Keratinocyte (primary cell): ENCODE measurements around the gene CCDC92B. TPM values are rescaled to one million over a fixed set of nuclear protein-coding genes. Genes with fewer than 3 reads are reported as not detected.

Source experiments
- DNase-seq: peaks from one replicate; pipeline ENCODE4 v3.0.0-alpha.2; 2011; ENCODE audit warnings: low read depth, missing footprints, low spot score
- FAIRE-seq: peaks from 2 replicates; lab custom pipeline; 2011; peaks lifted over from hg19 to GRCh38; lab: Jason Lieb, UNC
- H2AFZ ChIP-seq: 2 replicates; pipeline ENCODE4 v1.6.0; 2012; ENCODE audit warnings: low read length, control low read depth, inconsistent platforms; ENCODE audit not compliant: control insufficient read depth
- H3K27ac ChIP-seq: 2 replicates; pipeline ENCODE4 v1.5.1; 2011; ENCODE audit warnings: low read length; ENCODE audit not compliant: control insufficient read depth, insufficient read depth
- H3K27me3 ChIP-seq: 3 replicates; pipeline ENCODE4 v1.6.0; 2011; ENCODE audit warnings: low read length; ENCODE audit not compliant: control insufficient read depth, insufficient read depth; ENCODE audit errors: extremely low read depth
- H3K36me3 ChIP-seq, 2 experiments: 2 replicates in 1 of 2; 3 replicates in 1 of 2; pipeline ENCODE4 v1.5.1; 2011; ENCODE audit warnings: low read length in 2 of 2, mild to moderate bottlenecking in 1 of 2; ENCODE audit not compliant: control insufficient read depth in 2 of 2, insufficient read depth in 2 of 2; ENCODE audit errors: extremely low read depth in 1 of 2
- H3K4me1 ChIP-seq: 3 replicates; pipeline ENCODE4 v1.5.1; 2011; ENCODE audit warnings: low read length; ENCODE audit not compliant: control insufficient read depth, insufficient read depth; ENCODE audit errors: extremely low read depth
- H3K4me2 ChIP-seq: 3 replicates; pipeline ENCODE4 v1.6.0; 2011; ENCODE audit warnings: low read depth, low read length; ENCODE audit not compliant: control insufficient read depth, insufficient read depth; ENCODE audit errors: extremely low read depth
- H3K4me3 ChIP-seq, 3 experiments: fragments of 200-600 bp in 1 of 3; sonication (generic) in 1 of 3; 2 replicates in 2 of 3; 3 replicates in 1 of 3; pipeline ENCODE4 v1.5.1; 2011 to 2016; ENCODE audit warnings: low read length in 3 of 3, mild to moderate bottlenecking in 3 of 3, control low read depth in 2 of 3, inconsistent platforms in 1 of 3, low read depth in 1 of 3, mixed read lengths in 1 of 3, mixed run types in 1 of 3, moderate library complexity in 1 of 3; ENCODE audit not compliant: control insufficient read depth in 2 of 3, insufficient read depth in 2 of 3; ENCODE audit errors: extremely low read depth in 1 of 3
- H3K79me2 ChIP-seq: 2 replicates; pipeline ENCODE4 v1.6.0; 2012; ENCODE audit warnings: low read length; ENCODE audit not compliant: control insufficient read depth, insufficient read depth
- H3K9ac ChIP-seq: 3 replicates; pipeline ENCODE4 v1.6.0; 2011; ENCODE audit warnings: low read length; ENCODE audit not compliant: control insufficient read depth, insufficient read depth; ENCODE audit errors: extremely low read depth
- H3K9me1 ChIP-seq: 3 replicates; pipeline ENCODE4 v1.6.0; 2011; ENCODE audit warnings: low read length; ENCODE audit not compliant: control insufficient read depth, insufficient read depth; ENCODE audit errors: extremely low read depth
- H3K9me3 ChIP-seq: 2 replicates; pipeline ENCODE4 v1.5.1; 2012; ENCODE audit warnings: low read depth, low read length; ENCODE audit not compliant: control insufficient read depth
- H4K20me1 ChIP-seq: 3 replicates; pipeline ENCODE4 v1.6.0; 2011; ENCODE audit warnings: low read length; ENCODE audit not compliant: control insufficient read depth, insufficient read depth; ENCODE audit errors: extremely low read depth
- EZH2 ChIP-seq: IDR thresholded peaks from one replicate; pipeline ENCODE4 v1.6.1; 2012; ENCODE audit warnings: inconsistent platforms, mild to moderate bottlenecking, low read length, moderate library complexity
- dilution Hi-C: fragments of 300-500 bp; cut with MboI; formaldehyde crosslinking; loops from one replicate; pipeline ENCODE4 v1.7.0; 2020; ENCODE audit warnings: low sequenced_read_pairs; ENCODE audit not compliant: extremely low pct_ligation_motif_present
- polyA plus RNA-seq, 5 experiments: library from polyadenylated mRNA; depleted of rRNA in 3 of 5; stranded (reverse) in 3 of 5; stranded (forward) in 1 of 5; unstranded in 1 of 5; fragments of >200 nt; gene quantifications; 1 replicate in 1 of 5; 2 replicates in 3 of 5; 3 replicates in 1 of 5; pipeline versions ENCODE4 v1.2.1 to v1.2.3, GENCODE V29; 2011 to 2012; ENCODE audit warnings: missing spikeins in 2 of 5, low read depth in 1 of 5, low replicate concordance in 1 of 5
- TF ChIP-seq, protein P1 (sequence below), 3 experiments: IDR thresholded peaks in 1 of 3; conservative IDR thresholded peaks in 1 of 3; optimal IDR thresholded peaks in 1 of 3; 2 replicates in 2 of 3; 3 replicates in 1 of 3; pipeline versions ENCODE3 to v1.5.1; 2011; ENCODE audit warnings: low read length in 3 of 3, mild to moderate bottlenecking in 3 of 3, moderate library complexity in 2 of 3, control low read depth in 1 of 3, inconsistent platforms in 1 of 3; ENCODE audit not compliant: insufficient read depth in 2 of 3; ENCODE audit errors: extremely low read depth in 1 of 3

CCDC92B gene
- polyA plus RNA-seq, 1 donor (not counting 4 experiments of a cell fraction or from before 2014, with no cell fraction given): not detected

- Histone ChIP-seq H3K9ac (no peak overlapping the region), H3K9me1 (no peaks in the 10 kb centered on the region), H2AFZ (no peak overlapping the region), H3K4me1 (no peaks in the 10 kb centered on the region), H3K36me3 (no peaks in the 10 kb centered on the region), H4K20me1 (no peaks in the 10 kb centered on the region), H3K4me3 (no peak overlapping the region), H3K27me3 (peaks cover 36% of the 10 kb centered on the region), H3K9me3 (no peaks in the 10 kb centered on the region), H3K4me2 (no peak overlapping the region), H3K79me2 (no peaks in the 10 kb centered on the region), H3K27ac (no peak overlapping the region)
- dilution Hi-C loops: no loop called here
- TF ChIP-seq EZH2: no peak
- TF ChIP-seq, protein P1, sequence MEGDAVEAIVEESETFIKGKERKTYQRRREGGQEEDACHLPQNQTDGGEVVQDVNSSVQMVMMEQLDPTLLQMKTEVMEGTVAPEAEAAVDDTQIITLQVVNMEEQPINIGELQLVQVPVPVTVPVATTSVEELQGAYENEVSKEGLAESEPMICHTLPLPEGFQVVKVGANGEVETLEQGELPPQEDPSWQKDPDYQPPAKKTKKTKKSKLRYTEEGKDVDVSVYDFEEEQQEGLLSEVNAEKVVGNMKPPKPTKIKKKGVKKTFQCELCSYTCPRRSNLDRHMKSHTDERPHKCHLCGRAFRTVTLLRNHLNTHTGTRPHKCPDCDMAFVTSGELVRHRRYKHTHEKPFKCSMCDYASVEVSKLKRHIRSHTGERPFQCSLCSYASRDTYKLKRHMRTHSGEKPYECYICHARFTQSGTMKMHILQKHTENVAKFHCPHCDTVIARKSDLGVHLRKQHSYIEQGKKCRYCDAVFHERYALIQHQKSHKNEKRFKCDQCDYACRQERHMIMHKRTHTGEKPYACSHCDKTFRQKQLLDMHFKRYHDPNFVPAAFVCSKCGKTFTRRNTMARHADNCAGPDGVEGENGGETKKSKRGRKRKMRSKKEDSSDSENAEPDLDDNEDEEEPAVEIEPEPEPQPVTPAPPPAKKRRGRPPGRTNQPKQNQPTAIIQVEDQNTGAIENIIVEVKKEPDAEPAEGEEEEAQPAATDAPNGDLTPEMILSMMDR (optimal IDR thresholded peaks at IDR 0.05 in 1 of 3, IDR thresholded peaks at IDR 0.05 in 1 of 3, conservative IDR thresholded peaks at IDR 0.05 in 1 of 3; ENCODE audit: extremely low read depth in 1 of 3, insufficient read depth in 2 of 3, low read length in 3 of 3): no peak
- FAIRE-seq (no peak), DNase-seq (no peak)
Measured at GRCh38 chr17:2797226-2797625, 47.8 kb upstream of the CCDC92B start.

DNA sequence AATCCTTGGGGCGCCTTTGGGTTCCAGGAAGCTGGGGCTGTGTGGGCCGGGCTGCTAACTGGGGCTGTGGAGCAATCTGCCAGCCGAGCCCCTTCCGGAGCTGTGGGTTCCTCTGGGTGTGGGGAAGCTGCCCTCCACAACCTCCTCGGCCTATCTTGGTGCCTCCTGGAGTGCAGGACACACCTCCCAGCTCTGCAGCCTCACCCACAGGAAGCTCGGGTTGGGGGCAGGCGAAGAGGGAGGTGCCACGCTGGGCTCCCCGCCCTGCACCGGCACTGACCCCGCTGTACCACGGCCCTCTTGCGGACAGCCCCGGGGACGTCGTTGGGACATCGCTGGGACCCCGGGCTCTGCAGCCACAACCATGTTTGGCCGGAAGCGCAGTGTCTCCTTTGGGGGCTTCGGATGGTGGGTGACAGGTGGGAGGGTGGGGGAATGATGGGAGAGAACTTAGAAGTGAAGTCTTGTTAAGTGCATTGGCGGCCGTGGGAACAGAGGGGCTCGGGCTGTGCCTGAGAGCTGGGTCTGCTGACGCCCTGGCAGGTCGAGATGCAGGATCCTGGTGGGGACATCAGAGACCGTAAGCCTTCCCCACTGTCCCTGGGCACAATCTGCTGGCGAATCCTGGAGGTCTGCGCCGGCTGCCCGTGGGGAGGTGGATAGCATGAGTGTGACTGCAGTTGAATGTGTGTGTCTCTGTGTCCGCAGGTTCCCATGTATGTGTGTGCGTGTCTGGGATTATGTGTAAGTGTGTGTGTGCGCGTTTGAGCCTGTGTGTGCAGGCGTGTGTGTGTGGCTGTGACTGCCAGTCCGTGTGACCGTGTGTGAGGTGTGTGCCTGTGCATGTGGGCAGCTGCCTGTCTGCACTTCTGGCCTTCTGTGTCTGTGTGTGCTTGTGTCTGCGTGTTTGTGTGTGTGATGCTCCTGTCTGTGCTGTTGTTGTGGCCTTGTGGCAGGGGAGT lies 47.0 kb upstream of the CCDC92B start, which contains the start of gene RAP1GAP2:
Gene RAP1GAP2 (plus strand): TSS at position 275 of the 962 bp plus-strand sequence. CDS start 90 bp downstream, at position 365.
- H3K27me3 ChIP-seq: peaks cover 32% of the 10 kb centered on the region
- H3K9me3 ChIP-seq: no peaks in the 10 kb centered on the region
- H3K79me2 ChIP-seq: no peaks in the 10 kb centered on the region
- no peaks in the 10 kb centered on the region for H4K20me1 ChIP-seq
- no peak within 1 kb of the TSS for H3K27ac ChIP-seq
- dilution Hi-C loops: no loop called here
- no peak within 1 kb of the TSS for H3K9ac ChIP-seq
- H3K4me2 ChIP-seq: no peak within 1 kb of the TSS
- DNase-seq: no peak
- no peak within 1 kb of the TSS for H3K4me3 ChIP-seq
- no peaks in the 10 kb centered on the region for H3K4me1 ChIP-seq
- no peaks in the 10 kb centered on the region for H3K36me3 ChIP-seq
- no peak within 1 kb of the TSS for H2AFZ ChIP-seq
- no peak for TF ChIP-seq EZH2
- TF ChIP-seq, protein P1 (optimal IDR thresholded peaks at IDR 0.05 in 1 of 3, IDR thresholded peaks at IDR 0.05 in 1 of 3, conservative IDR thresholded peaks at IDR 0.05 in 1 of 3; ENCODE audit: extremely low read depth in 1 of 3, insufficient read depth in 2 of 3, low read length in 3 of 3): no peak
- no peaks in the 10 kb centered on the region for H3K9me1 ChIP-seq
- FAIRE-seq: no peak
